Adrenal gland (tissue), 12 donors: ENCODE measurements around the gene ETFA. TPM values are rescaled to one million over a fixed set of nuclear protein-coding genes. Genes with fewer than 3 reads are reported as not detected.
A peak's percentile ranks its signal among the peaks of the same experiment; 100 is the strongest.

Experiments
- DNase-seq, 7 donors: peaks; one replicate each; pipeline ENCODE4 v3.0.0-alpha.2; 2019 to 2020
- H3K27ac ChIP-seq, 5 donors: fragments of 200-600 bp; sonication (generic) in 4 of 5; 1 replicate in 3 of 5; 2 replicates in 2 of 5; pipeline versions ENCODE4 v1.5.1 to v1.8.0; 2016 to 2020; ENCODE audit warnings: mild to moderate bottlenecking in 1 of 5
- H3K27me3 ChIP-seq: fragments of 200-600 bp; 2 replicates; pipeline ENCODE4 v1.8.0; 2021
- H3K36me3 ChIP-seq, 2 donors: fragments of 200-600 bp; replicated peaks in 1 of 2; 1 replicate in 1 of 2; 2 replicates in 1 of 2; pipeline versions ENCODE4 v1.5.1 to v1.8.0; 2018 to 2022
- H3K4me1 ChIP-seq, 2 donors: fragments of 200-600 bp; replicated peaks in 1 of 2; 1 replicate in 1 of 2; 2 replicates in 1 of 2; pipeline versions ENCODE4 v1.5.1 to v1.8.0; 2018 to 2021
- H3K4me3 ChIP-seq, 4 donors: fragments of 200-600 bp; sonication (generic) in 3 of 4; one replicate each; pipeline ENCODE4 v1.5.1; 2016 to 2018
- H3K9me3 ChIP-seq, 3 donors: fragments of 200-600 bp; sonication (generic) in 1 of 3; replicated peaks in 1 of 3; 1 replicate in 2 of 3; 2 replicates in 1 of 3; pipeline versions ENCODE4 v1.5.1 to v1.8.0; 2016 to 2021
- POLR2A ChIP-seq, 2 donors: fragments of 450-650 bp; IDR thresholded peaks; one replicate each; pipeline ENCODE4 v1.6.1; 2017; ENCODE audit warnings: antibody characterized with exemption in 2 of 2, mild to moderate bottlenecking in 2 of 2, moderate library complexity in 1 of 2
- WGBS, 4 donors: extraction: QIAGEN DNeasy Blood & Tissue Kit in 2 of 4; methylation state at CpG; one replicate each; pipeline versions ENCODE4 v1.1.5 to v1.1.7; 2013 to 2017; 5-methylcytosine and 5-hydroxymethylcytosine counted together
- intact Hi-C, 2 donors: fragments of 100-400 bp; cut with DNase I; formaldehyde crosslinking; loops; one replicate each; pipeline versions ENCODE4 v1.14.1 to v1.15.0; 2022 to 2023
- polyA plus RNA-seq, 3 donors: library from polyadenylated mRNA; stranded (reverse); fragments of 200-250 nt in 2 of 3; fragments of 350-450 nt in 1 of 3; fragmentation: Illumina TruSeq in 1 of 3; extraction: RNeasy Lipid Tissue Mini Kit (QIAGEN cat#74804) in 1 of 3; gene quantifications; one replicate each; pipeline ENCODE4 v1.2.3, GENCODE V29; 2013 to 2014
- total RNA-seq, 9 donors: library from RNA; depleted of rRNA in 4 of 9; stranded (reverse); fragments of >200 nt in 4 of 9; fragments of 120-200 nt in 1 of 9; fragmentation: NEBNext Ultra II Directional in 1 of 9; extraction: Animal tissue kit (Norgen Biotek cat#: 25700) in 1 of 9; gene quantifications; one replicate each; pipeline versions ENCODE4 v1.1.0 to v1.2.4, GENCODE V29; 2013 to 2023
- TF ChIP-seq, protein P1 (sequence below), 6 experiments: fragments of 450-650 bp in 4 of 6; fragments of 200-600 bp in 2 of 6; sonication (generic) in 1 of 6; IDR thresholded peaks; 1 replicate in 5 of 6; 2 replicates in 1 of 6; pipeline versions ENCODE4 v1.5.1 to v1.8.0; 2016 to 2021; ENCODE audit warnings: antibody characterized with exemption in 6 of 6, mild to moderate bottlenecking in 2 of 6, moderate library complexity in 1 of 6
- donor health status: healthy with polysubstance abuse.
- donor health status: Bipolar disorder and iron deficiency.
- donor health status: DM: yes; HTN: yes; CAD: no.
- donor health status: DM: no; HTN: no; CAD: no.
- donor health status: DM: no; HTN: no; CAD: no.
- donor health status: DM: yes; HTN: yes; CAD: no.

Gene ETFA
- total and polyA plus RNA-seq, 12 donors, result 50.0 to 339 (median 187) TPM

DNA sequence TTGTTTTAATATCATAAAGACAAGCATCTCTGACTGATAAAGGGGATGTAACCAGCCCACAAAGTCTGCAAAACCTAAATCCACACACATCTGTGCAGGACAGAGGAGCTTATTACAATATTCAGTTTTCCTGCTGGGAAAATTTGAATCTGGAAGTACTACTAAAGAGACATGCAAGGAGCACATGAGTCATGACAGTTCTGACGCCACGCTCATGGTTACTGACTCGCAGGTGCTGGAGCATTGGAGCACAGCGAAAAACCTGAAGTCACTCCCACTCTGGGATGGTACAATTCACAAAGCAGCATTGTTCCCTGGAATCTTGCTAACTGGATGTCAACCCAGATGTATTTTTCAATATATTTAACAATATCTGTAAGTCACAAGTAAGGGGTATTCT lies 17.7 kb upstream of the ETFA start:
- DNase-seq, result peak in 1 of 7 donors; percentile 4
- WGBS, 4 donors, result 68 to 82% (median 76%) methylated on average over 4 of the region's 4 CpGs
- H3K9me3 ChIP-seq, result no peaks in the 10 kb centered on the region
- no peak overlapping the region for H3K4me3 ChIP-seq
- H3K27ac ChIP-seq, result no peak overlapping the region
- no peaks in the 10 kb centered on the region for H3K4me1 ChIP-seq
- intact Hi-C loops, result no loop called here
- no peaks in the 10 kb centered on the region for H3K36me3 ChIP-seq
- TF ChIP-seq POLR2A (IDR thresholded peaks at IDR 0.05), result no peak
- TF ChIP-seq, protein P1, sequence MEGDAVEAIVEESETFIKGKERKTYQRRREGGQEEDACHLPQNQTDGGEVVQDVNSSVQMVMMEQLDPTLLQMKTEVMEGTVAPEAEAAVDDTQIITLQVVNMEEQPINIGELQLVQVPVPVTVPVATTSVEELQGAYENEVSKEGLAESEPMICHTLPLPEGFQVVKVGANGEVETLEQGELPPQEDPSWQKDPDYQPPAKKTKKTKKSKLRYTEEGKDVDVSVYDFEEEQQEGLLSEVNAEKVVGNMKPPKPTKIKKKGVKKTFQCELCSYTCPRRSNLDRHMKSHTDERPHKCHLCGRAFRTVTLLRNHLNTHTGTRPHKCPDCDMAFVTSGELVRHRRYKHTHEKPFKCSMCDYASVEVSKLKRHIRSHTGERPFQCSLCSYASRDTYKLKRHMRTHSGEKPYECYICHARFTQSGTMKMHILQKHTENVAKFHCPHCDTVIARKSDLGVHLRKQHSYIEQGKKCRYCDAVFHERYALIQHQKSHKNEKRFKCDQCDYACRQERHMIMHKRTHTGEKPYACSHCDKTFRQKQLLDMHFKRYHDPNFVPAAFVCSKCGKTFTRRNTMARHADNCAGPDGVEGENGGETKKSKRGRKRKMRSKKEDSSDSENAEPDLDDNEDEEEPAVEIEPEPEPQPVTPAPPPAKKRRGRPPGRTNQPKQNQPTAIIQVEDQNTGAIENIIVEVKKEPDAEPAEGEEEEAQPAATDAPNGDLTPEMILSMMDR (IDR thresholded peaks at IDR 0.05), result no peak
- H3K27me3 ChIP-seq, result peaks cover 24% of the 10 kb centered on the region

- intact Hi-C loops, result no loop called here
- H3K4me1 ChIP-seq, result no peaks in the 10 kb centered on the region
- H3K4me3 ChIP-seq, result no peak overlapping the region
- no peaks in the 10 kb centered on the region for H3K9me3 ChIP-seq
- no peak for TF ChIP-seq POLR2A (IDR thresholded peaks at IDR 0.05)
- TF ChIP-seq, protein P1 (IDR thresholded peaks at IDR 0.05), result no peak
- H3K36me3 ChIP-seq, result no peaks in the 10 kb centered on the region
- DNase-seq, result no peak
- WGBS, 4 donors, result 80 to 86% (median 83%) methylated on average over 8 of the region's 8 CpGs
- H3K27ac ChIP-seq, result no peak overlapping the region
- peaks cover 20% of the 10 kb centered on the region for H3K27me3 ChIP-seq
Observed at GRCh38 chr15:76328106-76328696, 16.9 kb upstream of the ETFA start.

DNA sequence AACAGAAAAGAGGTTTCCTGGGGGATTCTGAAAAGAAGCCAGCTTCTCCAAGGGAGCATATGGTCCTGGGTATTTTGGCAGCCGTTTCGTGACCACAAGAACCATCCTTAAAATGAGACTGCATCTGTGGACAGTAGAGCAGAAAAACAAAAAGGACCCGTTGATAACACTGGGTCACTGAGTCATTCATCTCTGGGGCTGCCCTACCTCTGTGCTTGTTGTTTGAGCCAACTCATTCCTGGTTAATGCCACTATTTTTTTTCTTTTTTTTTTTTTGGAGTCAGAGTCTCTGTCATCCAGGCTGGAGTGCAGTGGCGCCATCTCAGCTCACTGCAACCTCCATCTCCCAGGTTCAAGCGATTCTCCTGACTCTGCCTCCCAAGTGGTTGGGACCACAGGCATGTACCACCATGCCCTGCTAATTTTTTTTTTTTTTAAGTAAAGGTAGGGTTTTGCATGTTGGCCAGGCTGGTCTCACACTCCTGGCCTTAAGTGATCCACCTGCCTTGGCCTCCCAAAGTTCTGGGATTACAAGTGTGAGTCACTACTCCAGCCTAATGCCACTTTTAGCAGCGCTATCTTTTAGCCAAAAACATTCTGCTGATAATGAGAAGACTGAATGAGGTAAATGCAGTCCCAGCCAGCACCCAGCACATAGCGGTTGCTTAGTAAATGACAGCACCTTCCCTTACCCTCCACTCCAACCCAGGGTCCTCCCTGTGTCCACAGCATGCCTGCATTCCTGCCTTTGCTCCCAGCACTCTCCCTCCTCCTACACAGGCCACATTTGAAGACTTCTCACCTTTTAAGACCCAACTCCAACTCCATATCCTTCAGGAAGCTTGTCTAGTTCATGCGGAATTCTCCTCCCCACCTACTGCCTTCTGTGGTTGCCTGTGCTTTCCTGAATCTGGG lies 16.2 kb upstream of the ETFA start:
- H3K9me3 ChIP-seq, result no peaks in the 10 kb centered on the region
- WGBS, 4 donors, result 68 to 77% (median 71%) methylated on average over 8 of the region's 8 CpGs
- peaks cover 20% of the 10 kb centered on the region for H3K27me3 ChIP-seq
- H3K4me1 ChIP-seq, result no peaks in the 10 kb centered on the region
- no peak overlapping the region for H3K27ac ChIP-seq
- no peaks in the 10 kb centered on the region for H3K36me3 ChIP-seq
- peak in 1 of 7 donors; percentile 4 for DNase-seq
- TF ChIP-seq, protein P1 (IDR thresholded peaks at IDR 0.05), result no peak
- TF ChIP-seq POLR2A (IDR thresholded peaks at IDR 0.05), result no peak
- intact Hi-C loops, result no loop called here
- no peak overlapping the region for H3K4me3 ChIP-seq

- no peaks in the 10 kb centered on the region for H3K36me3 ChIP-seq
- TF ChIP-seq, protein P1 (IDR thresholded peaks at IDR 0.05), result no peak
- no peak for TF ChIP-seq POLR2A (IDR thresholded peaks at IDR 0.05)
- H3K4me3 ChIP-seq, result no peak overlapping the region
- WGBS, 4 donors, result 52 to 75% (median 65%) methylated on average over 2 of the region's 2 CpGs
- intact Hi-C loops, result no loop called here
- DNase-seq, result no peak
- no peaks in the 10 kb centered on the region for H3K4me1 ChIP-seq
- peaks cover 20% of the 10 kb centered on the region for H3K27me3 ChIP-seq
- no peak overlapping the region for H3K27ac ChIP-seq
- H3K9me3 ChIP-seq, result no peaks in the 10 kb centered on the region
Observed at GRCh38 chr15:76325704-76326103, 14.4 kb upstream of the ETFA start.
